ENCODE data around the gene WDR47.
"Not testable (repeated sequence)": the region's sequence is repeated elsewhere in the genome, so short reads cannot be mapped to it uniquely, and the experiment has no call there.

The WDR47 gene

DNA sequence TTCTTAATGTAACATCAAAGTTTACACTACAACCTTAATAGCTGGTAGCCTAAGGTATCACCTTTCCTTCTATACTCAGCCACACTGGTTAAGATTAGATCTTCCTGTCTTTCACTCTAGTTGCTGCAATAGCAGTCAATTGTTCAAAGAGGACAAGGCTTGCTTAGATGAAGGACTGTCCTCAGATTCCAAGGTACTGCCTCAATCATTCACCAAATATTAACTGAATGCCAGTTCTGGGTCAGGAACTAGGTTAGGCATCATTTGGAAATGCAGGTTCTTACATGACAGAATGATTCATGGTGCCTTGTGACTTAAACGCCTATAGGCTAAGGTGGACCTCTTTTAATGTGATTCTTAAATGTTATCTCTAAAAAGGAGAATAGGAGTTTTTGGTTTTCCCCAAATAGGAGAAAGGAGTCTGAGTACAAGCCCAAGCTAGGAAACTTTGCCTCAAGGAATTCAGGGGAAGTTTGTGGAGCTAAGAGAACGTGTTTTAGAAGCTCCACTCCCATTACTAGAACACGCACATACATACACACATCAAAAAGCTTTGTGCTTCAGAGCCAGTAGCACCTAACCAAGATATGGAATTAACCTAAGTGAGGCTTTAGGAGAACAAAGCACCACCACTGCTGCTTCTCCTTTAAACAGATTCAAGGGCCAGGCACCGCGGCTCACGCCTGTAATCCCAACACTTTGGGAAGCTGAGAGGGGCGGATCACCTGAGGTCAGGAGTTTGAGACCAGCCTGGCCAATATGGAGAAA is 8.5 kb upstream of the WDR47 start:
- DNase-seq = no peak

DNA sequence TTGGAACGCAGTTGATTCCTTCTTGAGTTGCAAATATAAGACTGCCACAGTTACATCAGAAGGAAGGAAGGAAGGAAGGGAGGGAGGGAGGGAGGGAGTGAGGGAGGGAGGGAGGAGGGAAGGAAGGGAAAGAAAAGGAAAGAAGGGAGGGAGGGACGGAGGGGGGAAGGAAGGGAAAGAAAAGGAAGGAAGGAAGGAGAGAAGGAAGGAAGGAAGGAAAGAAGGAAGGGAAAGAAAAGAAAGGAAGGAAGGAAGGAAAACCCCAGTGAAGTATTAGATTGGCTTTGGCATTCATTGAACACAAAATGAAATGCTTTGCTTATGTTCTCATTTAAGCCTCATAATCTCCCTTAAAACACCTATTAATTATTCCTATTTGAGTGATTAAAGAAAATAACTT is 6.4 kb upstream of the WDR47 start:
- no peak for DNase-seq

GRCh38 chr1:109047339-109047738 is 5.4 kb upstream of the WDR47 start:
- no peak for DNase-seq

DNA sequence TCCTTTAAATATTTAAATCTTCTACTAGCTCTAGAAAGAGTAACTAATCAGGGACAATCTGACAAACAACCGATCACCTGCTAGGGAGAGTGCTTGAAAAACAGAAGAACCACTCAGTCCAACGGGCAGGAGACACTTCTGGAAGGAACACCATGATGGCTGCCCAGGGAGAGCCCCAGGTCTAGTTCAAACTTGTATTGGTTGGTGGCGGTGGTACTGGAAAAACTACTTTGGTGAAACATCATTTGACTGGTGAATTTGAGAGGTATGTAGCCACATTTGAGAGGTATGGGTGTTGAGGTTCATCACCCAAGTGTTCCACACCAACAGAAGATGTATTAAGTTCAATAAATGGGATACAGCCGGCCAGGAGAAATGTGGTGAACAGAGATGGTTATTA is 4.8 kb upstream of the WDR47 start:
- DNase-seq = no peak

GRCh38 chr1:109045595-109045994 is 3.7 kb upstream of the WDR47 start:
- no peak for DNase-seq

DNA sequence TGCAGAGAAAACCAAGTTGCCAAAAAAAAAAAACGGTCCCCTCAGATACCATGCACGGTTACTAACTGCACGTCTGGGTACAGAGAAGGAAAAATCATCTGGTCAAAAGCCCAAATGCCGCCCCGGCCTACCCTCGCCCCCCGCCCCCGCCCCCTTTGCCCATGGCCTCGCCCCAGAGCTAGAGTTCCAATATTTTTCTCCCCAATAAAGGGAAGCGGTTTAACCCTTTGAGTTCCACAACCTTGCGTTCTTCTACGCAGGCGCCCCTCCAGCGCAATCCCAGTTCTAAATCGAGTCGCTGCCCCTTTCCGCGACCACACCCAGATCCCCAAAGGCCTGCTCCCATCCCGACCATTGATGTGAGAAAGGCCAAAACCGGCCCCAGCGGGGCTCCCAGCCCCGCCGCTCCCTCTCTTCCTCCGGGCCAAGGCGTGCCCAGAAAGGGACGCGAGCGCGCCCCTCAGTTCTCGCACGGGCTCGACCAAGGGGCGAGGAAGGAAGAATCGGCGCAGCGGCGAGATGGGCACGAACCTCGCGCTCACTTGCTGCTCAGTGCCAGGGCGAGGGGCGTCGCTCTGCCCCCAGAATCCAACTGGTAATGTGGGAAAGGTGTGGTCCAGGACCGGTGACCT is 797 bp downstream of the WDR47 start:
- peak; percentile 42 for DNase-seq

- DNase-seq = peak; percentile 43
Measured at GRCh38 chr1:109040627-109040988, 1.3 kb downstream of the WDR47 start.

- DNase-seq = no peak
Measured at GRCh38 chr1:109034382-109034781, 7.5 kb downstream of the WDR47 start.

DNA sequence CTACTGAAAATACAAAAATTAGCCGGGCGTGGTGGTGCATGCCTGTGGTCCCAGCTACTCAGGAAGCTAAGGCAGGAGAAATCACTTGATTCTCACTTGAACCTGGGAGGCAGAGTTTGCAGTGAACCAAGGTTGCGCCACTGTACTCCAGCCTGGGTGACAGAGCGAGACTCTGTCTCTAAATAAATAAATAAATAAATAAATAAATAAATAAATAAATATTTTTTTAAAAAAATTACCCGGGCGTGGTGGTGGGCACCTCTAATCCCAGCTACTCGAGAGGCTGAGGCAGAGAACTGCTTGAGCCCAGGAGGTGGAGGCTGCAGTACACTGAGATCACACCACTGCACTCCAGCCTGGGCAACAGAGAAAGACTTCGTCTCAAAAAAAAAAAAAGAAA is 12.4 kb downstream of the WDR47 start:
- not testable (repeated sequence) for DNase-seq

DNA sequence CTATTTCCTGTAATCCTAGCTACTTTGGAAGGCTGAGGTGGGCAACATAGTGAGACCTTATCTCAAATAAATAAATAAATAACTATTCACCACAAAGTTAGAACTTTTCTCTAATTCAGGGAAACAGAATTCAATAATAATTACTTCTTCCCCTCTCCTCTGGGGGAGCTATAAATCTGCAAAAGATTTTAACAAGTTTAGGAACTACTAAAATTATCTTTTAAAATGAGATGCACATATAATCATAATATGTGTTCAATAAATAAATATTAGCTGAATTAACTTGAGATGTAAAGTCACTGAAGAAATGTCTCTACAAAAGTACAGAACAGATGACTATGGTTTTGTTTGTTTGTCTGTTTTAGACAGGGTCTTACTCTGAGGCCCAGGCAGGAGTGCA is 14.1 kb downstream of the WDR47 start:
- no peak for DNase-seq

DNA sequence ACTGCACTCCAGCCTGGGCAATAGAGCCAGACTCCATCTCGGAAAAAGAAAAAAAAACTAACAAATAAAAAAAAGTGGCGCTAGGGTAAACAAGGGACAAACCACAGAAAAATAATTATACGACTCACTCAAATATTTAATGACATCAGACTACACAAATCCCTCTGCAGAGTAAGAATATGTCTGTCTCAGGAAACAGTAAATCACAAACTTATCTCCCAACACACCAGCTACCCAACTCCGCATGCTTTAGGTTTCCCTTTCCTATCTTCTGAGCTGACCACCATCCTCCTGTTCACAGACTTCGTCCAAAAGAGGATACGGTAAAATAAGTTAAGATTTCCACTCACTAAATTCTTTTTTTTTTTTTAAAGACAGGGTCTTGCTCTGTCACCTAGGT is 16.2 kb downstream of the WDR47 start:
- DNase-seq = no peak

GRCh38 chr1:109024646-109025045 is 17.3 kb downstream of the WDR47 start:
- DNase-seq = no peak

DNA sequence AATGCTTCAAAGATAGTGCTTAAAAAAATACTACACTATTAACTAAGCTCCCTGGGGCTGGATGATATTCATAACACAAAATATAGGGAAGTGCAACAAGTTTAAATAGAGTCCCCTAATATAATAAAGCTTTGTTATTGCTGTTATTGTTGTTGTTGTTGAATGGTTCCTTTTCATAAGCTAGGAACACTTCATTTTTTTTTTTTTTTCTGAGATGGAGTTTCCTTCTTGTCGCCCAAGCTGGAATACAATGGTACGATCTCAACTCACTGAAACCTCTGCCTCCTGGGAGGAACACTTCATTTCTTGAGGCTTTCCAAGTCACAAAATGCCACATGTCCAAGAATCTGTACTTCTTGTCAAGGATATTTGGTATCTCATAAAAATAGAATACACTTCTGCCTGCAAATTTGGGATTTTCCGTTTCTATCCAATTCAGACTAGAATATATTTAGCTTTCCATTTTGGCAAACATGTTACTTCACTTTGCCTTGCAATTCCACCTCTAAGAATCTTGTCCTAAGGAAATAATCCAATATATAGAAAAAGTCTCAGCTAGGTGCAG is 21.1 kb downstream of the WDR47 start:
- DNase-seq = no peak

GRCh38 chr1:109017719-109018118 is 24.2 kb downstream of the WDR47 start:
- DNase-seq = not testable (repeated sequence)

DNA sequence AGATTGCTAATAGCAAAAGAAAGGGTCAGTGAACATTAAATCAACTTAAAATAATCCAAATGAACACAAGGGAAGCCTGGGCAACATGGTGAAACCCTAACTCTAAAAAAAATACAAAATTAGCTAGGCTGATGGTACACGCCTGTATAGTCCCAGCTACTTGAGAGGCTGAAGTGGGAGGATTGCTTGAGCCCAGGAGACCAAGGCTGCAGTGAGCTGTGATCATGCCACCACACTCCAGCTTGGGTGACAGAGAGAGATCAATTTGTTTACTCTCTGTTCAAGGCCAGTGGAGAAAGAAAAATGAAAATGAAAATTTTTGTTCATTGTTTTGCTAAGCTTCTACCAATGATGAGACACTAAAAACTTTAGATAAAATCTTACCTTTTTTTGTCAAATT is 24.8 kb downstream of the WDR47 start:
- no peak for DNase-seq

DNA sequence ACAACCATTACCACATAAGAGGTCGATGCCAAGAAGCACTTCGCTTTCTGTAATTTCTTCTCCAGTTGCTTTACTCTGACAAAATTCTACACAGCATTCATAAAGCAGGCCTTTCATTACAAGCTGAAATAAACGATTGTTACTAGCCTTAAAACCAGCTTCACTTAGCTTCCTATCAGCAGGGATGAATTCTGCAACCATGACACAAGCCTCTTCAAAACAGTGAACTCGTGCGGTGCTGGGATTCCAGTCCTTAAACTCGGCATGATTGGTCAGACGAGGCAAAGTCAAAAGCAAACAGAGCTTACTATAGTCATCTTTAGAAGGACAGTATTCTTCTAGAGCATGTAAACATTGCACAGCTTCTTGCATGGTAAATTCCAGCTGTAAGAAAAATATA is 30.6 kb downstream of the WDR47 start:
- DNase-seq = no peak

DNA sequence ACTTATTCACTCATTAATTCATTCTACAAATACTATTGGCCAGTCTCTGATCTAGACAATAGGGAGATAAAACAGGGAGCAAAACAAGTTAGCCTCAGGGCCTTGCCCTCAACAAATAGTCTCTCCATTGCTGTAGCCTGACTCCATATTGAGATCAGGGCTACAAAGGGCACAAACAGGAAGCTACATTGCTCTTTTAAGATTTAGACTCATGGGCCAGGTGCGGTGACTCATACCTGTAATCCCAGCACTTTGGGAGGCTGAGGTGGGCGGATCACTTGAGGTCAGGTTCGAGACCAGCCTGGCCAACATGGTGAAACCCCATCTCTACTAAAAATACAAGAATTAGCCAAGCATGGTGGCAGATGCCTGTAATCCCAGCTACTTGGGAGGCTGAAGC is 45.3 kb downstream of the WDR47 start:
- not testable (repeated sequence) for DNase-seq

DNA sequence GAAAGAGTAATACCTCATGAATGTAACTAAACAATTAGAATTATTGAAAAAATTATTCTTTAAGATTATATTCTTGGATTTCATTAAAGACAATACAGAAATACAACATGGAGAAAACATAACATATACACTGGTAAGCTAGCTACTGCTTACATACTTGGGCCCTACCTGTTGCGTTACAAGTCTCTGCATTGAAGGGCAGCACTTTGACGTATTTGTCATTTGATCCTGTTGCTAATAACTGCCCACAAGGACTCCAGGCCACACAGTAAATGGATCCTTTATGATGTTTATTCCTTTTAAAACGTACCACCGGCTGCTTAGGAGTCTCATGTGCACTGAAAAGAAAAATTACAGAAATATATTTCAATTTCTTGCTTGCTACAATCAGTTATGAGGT is 58.8 kb downstream of the WDR47 start:
- DNase-seq = no peak

- no peak for DNase-seq
Measured at GRCh38 chr1:108976658-108977057, 65.2 kb downstream of the WDR47 start.

DNA sequence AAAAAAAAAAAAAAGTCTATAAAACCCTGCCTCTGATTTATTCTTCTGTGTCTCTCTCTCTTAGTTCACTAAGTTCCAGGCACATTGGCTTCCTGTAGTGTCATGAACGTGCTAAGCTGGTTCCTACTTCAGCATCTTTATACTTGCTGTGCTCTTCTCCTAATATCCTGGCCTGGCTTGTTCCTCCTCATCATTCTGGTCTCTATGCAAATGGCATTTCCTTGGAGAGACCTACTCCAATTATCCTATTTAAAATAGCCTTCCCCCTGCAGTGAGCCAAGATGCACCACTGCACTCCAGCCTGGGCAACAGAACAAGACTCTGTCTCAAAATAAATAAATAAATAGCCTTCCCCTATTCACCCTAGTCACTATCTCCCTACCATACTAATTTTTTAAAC is 69.0 kb downstream of the WDR47 start:
- DNase-seq = no peak

DNA sequence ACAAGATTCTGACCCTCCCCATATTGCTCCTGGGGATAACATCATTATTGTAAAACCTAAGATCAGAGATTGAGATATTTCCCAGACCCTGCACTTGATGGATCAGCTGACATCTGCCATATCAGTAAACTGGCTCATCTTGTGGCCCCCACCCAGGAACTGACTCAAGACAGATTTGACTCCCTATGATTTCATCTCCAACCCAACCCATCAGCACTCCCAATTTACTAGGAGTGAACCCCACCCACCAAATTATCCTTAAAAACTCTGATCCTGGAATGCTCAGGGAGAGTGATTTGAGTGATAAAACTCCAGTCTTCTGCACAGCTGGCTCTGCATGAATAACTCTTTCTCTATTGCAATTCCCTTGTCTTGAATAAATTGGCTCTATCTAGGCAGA is 72.6 kb downstream of the WDR47 start:
- no peak for DNase-seq

- DNase-seq = peak; percentile 88
Measured at GRCh38 chr1:108963052-108963686, 78.7 kb downstream of the WDR47 start, which contains the start of gene CLCC1. Gene CLCC1, minus strand, starts transcription at chr1:108963484. Its CDS starts 13,047 bp downstream, at chr1:108950437.

DNA sequence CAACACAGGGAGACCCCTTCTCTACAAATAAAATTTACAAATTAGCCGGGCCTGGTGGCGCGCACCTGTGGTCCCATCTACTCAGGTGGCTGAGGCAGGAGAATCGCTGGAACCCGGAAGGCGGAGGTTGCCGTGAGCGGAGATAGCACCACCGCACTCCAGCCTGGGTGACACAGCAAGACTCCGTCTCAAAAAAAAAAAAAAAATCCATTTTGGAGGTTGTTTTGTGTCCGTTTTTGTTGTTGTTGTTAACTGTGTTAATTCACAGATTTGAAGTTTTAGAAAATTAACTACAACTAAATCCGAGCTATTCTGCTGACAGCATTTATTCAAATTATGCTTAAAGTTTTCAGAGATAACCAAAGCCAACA is 79.2 kb downstream of the WDR47 start:
- DNase-seq = peak; percentile 51

Data from DMS79 treated with DMSO at 0.1 percent for 48 hours (cell line).